ENCODE results near the gene PRKG2. TPM values are rescaled to one million over a fixed set of nuclear protein-coding genes. Genes with fewer than 3 reads are reported as not detected.
A peak's percentile ranks its signal among the peaks of the same experiment; 100 is the strongest.

The PRKG2 gene
- total RNA-seq, 4 donors from 2014 or later: 13.2 to 49.5 (median 34.1) TPM

- Histone ChIP-seq H3K9me3 (no peaks in the 10 kb centered on the region), H3K4me3 (peak overlapping the region in 2 of 4 donors; percentile 64 to 70), H3K36me3 (no peaks in the 10 kb centered on the region), H3K4me1 (peaks cover 0 to 12% (median 0%) of the 10 kb centered on the region in 4 donors), H3K27ac (peak overlapping the region in 1 of 4 donors; percentile 79), H3K27me3 (no peaks in the 10 kb centered on the region)
- TF ChIP-seq POLR2A (IDR thresholded peaks at IDR 0.05): no peak
- DNase-seq: no peak
These were observed 1.4 kb downstream of the PRKG2 start for GRCh38 chr4:81213671-81214070.

- H3K27me3 ChIP-seq: no peaks in the 10 kb centered on the region
- peaks cover 0 to 5% (median 0%) of the 10 kb centered on the region in 4 donors for H3K4me1 ChIP-seq
- H3K36me3 ChIP-seq: no peaks in the 10 kb centered on the region
- H3K27ac ChIP-seq: peak overlapping the region in 1 of 4 donors; percentile 35
- no peaks in the 10 kb centered on the region for H3K9me3 ChIP-seq
- TF ChIP-seq POLR2A (IDR thresholded peaks at IDR 0.05) (no peak), CTCF (IDR thresholded peaks at IDR 0.05) (no peak)
- H3K4me3 ChIP-seq: no peak overlapping the region
- DNase-seq: no peak
These were observed 3.1 kb downstream of the PRKG2 start for GRCh38 chr4:81211956-81212355.

- Histone ChIP-seq H3K4me1 (no peaks in the 10 kb centered on the region), H3K4me3 (no peak overlapping the region), H3K9me3 (no peaks in the 10 kb centered on the region), H3K27ac (peak overlapping the region in 1 of 4 donors; percentile 50), H3K36me3 (no peaks in the 10 kb centered on the region), H3K27me3 (no peaks in the 10 kb centered on the region)
- DNase-seq: no peak
- TF ChIP-seq POLR2A (IDR thresholded peaks at IDR 0.05) (no peak), CTCF (IDR thresholded peaks at IDR 0.05) (peak in 2 of 6 experiments; percentile 27 to 48)
These were observed 7.2 kb downstream of the PRKG2 start for GRCh38 chr4:81207828-81208227.

GRCh38 chr4:81205302-81205701 lies 9.7 kb downstream of the PRKG2 start:
- DNase-seq: no peak
- no peaks in the 10 kb centered on the region for H3K4me1 ChIP-seq
- H3K9me3 ChIP-seq: no peaks in the 10 kb centered on the region
- no peak overlapping the region for H3K27ac ChIP-seq
- H3K27me3 ChIP-seq: no peaks in the 10 kb centered on the region
- no peak overlapping the region for H3K4me3 ChIP-seq
- TF ChIP-seq CTCF (IDR thresholded peaks at IDR 0.05): no peak
- TF ChIP-seq POLR2A (IDR thresholded peaks at IDR 0.05): no peak
- H3K36me3 ChIP-seq: no peaks in the 10 kb centered on the region

- H3K27ac ChIP-seq: no peak overlapping the region
- no peak for TF ChIP-seq POLR2A (IDR thresholded peaks at IDR 0.05)
- no peak for TF ChIP-seq CTCF (IDR thresholded peaks at IDR 0.05)
- H3K9me3 ChIP-seq: no peaks in the 10 kb centered on the region
- no peak for DNase-seq
- no peaks in the 10 kb centered on the region for H3K27me3 ChIP-seq
- no peak overlapping the region for H3K4me3 ChIP-seq
- no peaks in the 10 kb centered on the region for H3K4me1 ChIP-seq
- no peaks in the 10 kb centered on the region for H3K36me3 ChIP-seq
These were observed 10.5 kb downstream of the PRKG2 start for GRCh38 chr4:81204571-81204970.

GRCh38 chr4:81199831-81200230 lies 15.2 kb downstream of the PRKG2 start:
- DNase-seq: no peak
- H3K4me1 ChIP-seq: peaks cover 0 to 9% (median 0%) of the 10 kb centered on the region in 4 donors
- no peak for TF ChIP-seq POLR2A (IDR thresholded peaks at IDR 0.05)
- H3K27ac ChIP-seq: no peak overlapping the region
- H3K27me3 ChIP-seq: no peaks in the 10 kb centered on the region
- H3K9me3 ChIP-seq: no peaks in the 10 kb centered on the region
- H3K36me3 ChIP-seq: no peaks in the 10 kb centered on the region
- no peak overlapping the region for H3K4me3 ChIP-seq

GRCh38 chr4:81198609-81199008 lies 16.4 kb downstream of the PRKG2 start:
- DNase-seq: no peak
- H3K9me3 ChIP-seq: no peaks in the 10 kb centered on the region
- H3K27ac ChIP-seq: no peak overlapping the region

More at GRCh38 chr4:81198609-81199008, 16.4 kb downstream of the PRKG2 start:
- no peak for TF ChIP-seq POLR2A (IDR thresholded peaks at IDR 0.05)
- TF ChIP-seq CTCF (IDR thresholded peaks at IDR 0.05): no peak
- Histone ChIP-seq H3K4me1 (peaks cover 0 to 9% (median 0%) of the 10 kb centered on the region in 4 donors), H3K27me3 (no peaks in the 10 kb centered on the region), H3K36me3 (no peaks in the 10 kb centered on the region), H3K4me3 (no peak overlapping the region)
